Measurements from ENCODE around the gene TMX1. TPM values are rescaled to one million over a fixed set of nuclear protein-coding genes. Genes with fewer than 3 reads are reported as not detected.

TMX1 gene
- total and polyA plus RNA-seq, 10 of the 15 experiments (the other 5 are each of a cell fraction or from before 2014, with no cell fraction given), result 29.1 to 152 (median 52.0) TPM

DNA sequence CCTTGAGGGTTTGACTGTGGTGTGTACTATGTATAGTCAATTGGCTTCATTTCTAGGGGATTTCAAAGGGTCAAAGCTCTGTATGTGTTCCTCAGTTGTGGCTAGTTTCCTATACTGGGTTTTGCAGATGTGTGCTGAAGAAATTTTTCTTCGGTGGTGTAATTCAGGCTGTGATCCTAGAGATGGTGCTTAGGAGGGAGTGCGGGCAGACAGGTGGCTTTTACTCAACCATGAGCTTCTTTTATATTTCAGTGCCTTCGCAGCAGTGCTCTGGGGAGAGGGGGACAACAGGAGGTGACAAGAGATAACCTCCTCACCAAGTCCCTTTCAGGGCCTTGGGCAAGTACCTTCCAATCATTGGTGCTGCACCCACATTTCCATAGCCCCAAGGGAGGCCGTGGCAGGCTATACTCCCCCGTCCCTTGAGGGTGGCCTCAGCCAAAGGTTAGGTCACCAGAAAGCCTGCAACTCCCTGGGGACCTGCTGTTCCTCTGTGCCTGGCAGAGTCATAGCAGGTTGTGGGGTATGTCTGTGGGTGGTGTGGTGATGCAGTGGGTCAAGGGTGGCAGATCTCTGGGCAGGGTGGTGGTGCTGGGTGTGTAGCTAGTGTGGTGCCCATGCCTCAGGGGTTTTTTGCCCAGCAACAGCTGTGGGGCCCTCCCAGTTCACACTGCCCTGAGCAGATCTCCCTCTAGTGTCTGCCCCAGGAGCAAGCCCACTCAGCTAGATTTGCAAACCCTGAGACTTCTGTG lies 37.0 kb upstream of the TMX1 start:
- Histone ChIP-seq H3K9me3 (replicated peaks; ENCODE audit: control insufficient read depth, insufficient read depth, low read length) (no peaks in the 10 kb centered on the region), H3K27ac (ENCODE audit: control insufficient read depth, insufficient read depth) (peak overlapping the region; percentile 7; the same call in 1 of the 2 replicates), H3K27me3 (replicated peaks in 1 of 2; ENCODE audit: control insufficient read depth in 2 of 2, insufficient read depth in 2 of 2, low read length in 1 of 2) (no peaks in the 10 kb centered on the region; a peak in 1 of 4 replicates), H3K4me2 (ENCODE audit: control insufficient read depth, insufficient read depth) (no peak overlapping the region), H3K4me3 (no peak overlapping the region), H4K20me1 (ENCODE audit: control insufficient read depth, insufficient read depth) (no peaks in the 10 kb centered on the region), H3K4me1 (ENCODE audit: control insufficient read depth, insufficient read depth, low read length) (peaks cover 20% of the 10 kb centered on the region), H2AFZ (ENCODE audit: control insufficient read depth, low read depth, low read length) (no peak overlapping the region), H3K36me3 (ENCODE audit: control insufficient read depth in 2 of 2, insufficient read depth in 2 of 2, low read length in 1 of 2) (no peaks in the 10 kb centered on the region), H3K9ac (ENCODE audit: control insufficient read depth, insufficient read depth, low read length) (no peak overlapping the region), H3K79me2 (ENCODE audit: control insufficient read depth, insufficient read depth, low read length) (no peaks in the 10 kb centered on the region)
- FAIRE-seq (peak; percentile 89), ATAC-seq (peak; percentile 86), DNase-seq (ENCODE audit: low read depth, low spot score) (peak; percentile 81)
- ChIA-PET POLR2A (interaction anchor here (0.5 to 1.3 kb wide), 2 partner anchors 16 to 356 kb away, joined by 3 read pairs; no protein-coding TSS in a partner anchor), RAD21 (ENCODE audit: unreplicated experiment) (interaction anchor here (1.0 to 2.1 kb wide), 7 partner anchors 16 to 343 kb away, joined by 3 to 8 read pairs (median 4); no protein-coding TSS in a partner anchor), SMC1A (ENCODE audit: uncharacterized antibody, unreplicated experiment) (interaction anchor here (1.1 to 2.8 kb wide), 11 partner anchors 15 to 86 kb away, joined by 3 to 16 read pairs (median 4); no protein-coding TSS in a partner anchor), CTCF (interaction anchor here (0.6 to 3.5 kb wide), 11 partner anchors 8 to 1988 kb away, joined by 3 to 17 read pairs (median 4); no protein-coding TSS in a partner anchor)
- 2% methylated on average over 5 of the region's 5 CpGs for WGBS (ENCODE audit: insufficient coverage, insufficient replicate concordance, low lambda C conversion rate, missing lambda C conversion rate)
- no TSS peak for BruUV-seq (replicated peaks)
- in situ Hi-C loops (cut with MboI), result no loop called here
- intact Hi-C loops (cut with micrococcal nuclease; ENCODE audit: unreplicated experiment), result loop anchor here (1.0 to 2.0 kb wide), 2 partner anchors 18 to 46 kb away; no protein-coding TSS in a partner anchor
- TF ChIP-seq, protein P1, sequence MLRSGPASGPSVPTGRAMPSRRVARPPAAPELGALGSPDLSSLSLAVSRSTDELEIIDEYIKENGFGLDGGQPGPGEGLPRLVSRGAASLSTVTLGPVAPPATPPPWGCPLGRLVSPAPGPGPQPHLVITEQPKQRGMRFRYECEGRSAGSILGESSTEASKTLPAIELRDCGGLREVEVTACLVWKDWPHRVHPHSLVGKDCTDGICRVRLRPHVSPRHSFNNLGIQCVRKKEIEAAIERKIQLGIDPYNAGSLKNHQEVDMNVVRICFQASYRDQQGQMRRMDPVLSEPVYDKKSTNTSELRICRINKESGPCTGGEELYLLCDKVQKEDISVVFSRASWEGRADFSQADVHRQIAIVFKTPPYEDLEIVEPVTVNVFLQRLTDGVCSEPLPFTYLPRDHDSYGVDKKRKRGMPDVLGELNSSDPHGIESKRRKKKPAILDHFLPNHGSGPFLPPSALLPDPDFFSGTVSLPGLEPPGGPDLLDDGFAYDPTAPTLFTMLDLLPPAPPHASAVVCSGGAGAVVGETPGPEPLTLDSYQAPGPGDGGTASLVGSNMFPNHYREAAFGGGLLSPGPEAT (IDR thresholded peaks at IDR 0.05; ENCODE audit: low read depth), result peak; percentile 29; the same call in 1 of the 2 replicates
- TF ChIP-seq NFIC (IDR thresholded peaks at IDR 0.05; ENCODE audit: low read depth, low read length) (no peak), IKZF2 (IDR thresholded peaks at IDR 0.05) (peak; percentile 66 to 80), HDAC6 (IDR thresholded peaks at IDR 0.05; ENCODE audit: unreplicated experiment) (no peak), EGR1 (IDR thresholded peaks at IDR 0.05; ENCODE audit: borderline replicate concordance in 1 of 2, low read depth in 2 of 2, low read length in 2 of 2) (0 out of 3 replicates have a peak, but pooled peaks of 1 of the 2 experiments have one; percentile 21), SIN3A (IDR thresholded peaks at IDR 0.05; ENCODE audit: low read depth, low read length) (no peak), CHD1 (IDR thresholded peaks at IDR 0.05; ENCODE audit: low read depth, low read length) (no peak), GATAD2B (conservative IDR thresholded peaks at IDR 0.05; ENCODE audit: low read depth) (peak; percentile 69), TCF3 (IDR thresholded peaks at IDR 0.05; ENCODE audit: borderline replicate concordance, insufficient read depth, low read depth, low read length) (no peak), IKZF1 (conservative IDR thresholded peaks at IDR 0.05) (peak; percentile 88), BHLHE40 (IDR thresholded peaks at IDR 0.05; ENCODE audit: borderline replicate concordance in 1 of 2, low read depth in 2 of 2, low read length in 1 of 2) (peak in 1 of 2 experiments; percentile 53; a peak in 2 of 4 replicates), RUNX3 (IDR thresholded peaks at IDR 0.05; ENCODE audit: low read length) (peak; percentile 66; the same call in 1 of the 2 replicates), MTA3 (IDR thresholded peaks at IDR 0.05; ENCODE audit: borderline replicate concordance, low read length) (no peak), USF2 (IDR thresholded peaks at IDR 0.05; ENCODE audit: borderline replicate concordance, low read depth, low read length) (no peak), WRNIP1 (IDR thresholded peaks at IDR 0.05; ENCODE audit: borderline replicate concordance, low read depth, low read length) (no peak), LARP7 (IDR thresholded peaks at IDR 0.05) (no peak), POU2F2 (IDR thresholded peaks at IDR 0.05; ENCODE audit: borderline replicate concordance, low read depth, low read length) (0 out of 3 replicates have a peak, but pooled peaks have one; percentile 12), CBX5 (IDR thresholded peaks at IDR 0.05; ENCODE audit: low read depth) (no peak)
- TF ChIP-seq, protein P2, sequence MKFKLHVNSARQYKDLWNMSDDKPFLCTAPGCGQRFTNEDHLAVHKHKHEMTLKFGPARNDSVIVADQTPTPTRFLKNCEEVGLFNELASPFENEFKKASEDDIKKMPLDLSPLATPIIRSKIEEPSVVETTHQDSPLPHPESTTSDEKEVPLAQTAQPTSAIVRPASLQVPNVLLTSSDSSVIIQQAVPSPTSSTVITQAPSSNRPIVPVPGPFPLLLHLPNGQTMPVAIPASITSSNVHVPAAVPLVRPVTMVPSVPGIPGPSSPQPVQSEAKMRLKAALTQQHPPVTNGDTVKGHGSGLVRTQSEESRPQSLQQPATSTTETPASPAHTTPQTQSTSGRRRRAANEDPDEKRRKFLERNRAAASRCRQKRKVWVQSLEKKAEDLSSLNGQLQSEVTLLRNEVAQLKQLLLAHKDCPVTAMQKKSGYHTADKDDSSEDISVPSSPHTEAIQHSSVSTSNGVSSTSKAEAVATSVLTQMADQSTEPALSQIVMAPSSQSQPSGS (IDR thresholded peaks at IDR 0.05; ENCODE audit: low read length), result peak; percentile 51; the same call in 1 of the 2 replicates
